Measurements from ENCODE around the gene SLC2A1.

SLC2A1 gene

DNA sequence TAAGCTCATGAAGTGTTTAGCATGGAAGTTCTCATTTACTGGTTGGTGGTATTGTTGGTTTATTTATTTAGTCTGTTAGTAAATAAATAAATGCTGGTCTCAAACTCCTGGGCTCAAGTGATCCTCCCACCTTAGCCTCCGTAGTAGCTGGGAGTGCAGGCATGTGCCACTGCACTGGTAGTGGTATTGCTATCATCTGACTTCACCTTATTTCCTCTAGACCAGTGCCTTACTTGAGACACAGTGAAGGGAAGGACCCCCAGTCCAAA is 1.4 kb upstream of the SLC2A1 start:
- no peak for DNase-seq

DNA sequence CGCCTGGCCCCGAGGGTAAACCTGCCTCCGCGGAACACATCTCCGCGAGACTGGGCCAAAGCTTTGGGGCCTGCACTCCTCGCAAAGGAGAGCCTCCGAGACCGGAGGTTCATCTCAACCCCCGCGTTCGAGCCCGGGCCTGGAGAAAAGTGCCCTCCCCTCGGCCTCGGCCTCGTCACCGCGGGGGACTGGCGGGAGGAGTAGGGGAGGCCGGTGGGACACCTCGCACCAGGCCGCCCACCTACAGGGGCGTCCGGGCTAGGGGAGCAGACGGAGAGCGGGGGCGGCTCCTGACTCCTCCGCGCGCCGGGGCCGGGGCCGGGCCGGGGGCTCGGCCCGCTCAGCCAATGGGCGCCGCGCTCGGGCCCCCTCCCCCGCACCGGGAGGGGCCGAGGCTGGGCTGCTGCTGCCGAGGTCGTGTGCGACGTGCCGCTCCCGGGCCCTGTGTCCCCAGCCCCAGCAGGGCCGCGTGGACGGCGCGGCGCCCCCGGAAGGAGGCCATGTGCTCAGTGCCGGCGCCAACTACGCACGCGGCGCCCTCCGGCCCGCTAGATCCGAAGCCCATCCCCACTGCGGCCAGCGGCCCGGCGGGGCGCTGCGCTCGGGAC is 684 bp downstream of the SLC2A1 start:
- DNase-seq = peak; percentile 42

DNA sequence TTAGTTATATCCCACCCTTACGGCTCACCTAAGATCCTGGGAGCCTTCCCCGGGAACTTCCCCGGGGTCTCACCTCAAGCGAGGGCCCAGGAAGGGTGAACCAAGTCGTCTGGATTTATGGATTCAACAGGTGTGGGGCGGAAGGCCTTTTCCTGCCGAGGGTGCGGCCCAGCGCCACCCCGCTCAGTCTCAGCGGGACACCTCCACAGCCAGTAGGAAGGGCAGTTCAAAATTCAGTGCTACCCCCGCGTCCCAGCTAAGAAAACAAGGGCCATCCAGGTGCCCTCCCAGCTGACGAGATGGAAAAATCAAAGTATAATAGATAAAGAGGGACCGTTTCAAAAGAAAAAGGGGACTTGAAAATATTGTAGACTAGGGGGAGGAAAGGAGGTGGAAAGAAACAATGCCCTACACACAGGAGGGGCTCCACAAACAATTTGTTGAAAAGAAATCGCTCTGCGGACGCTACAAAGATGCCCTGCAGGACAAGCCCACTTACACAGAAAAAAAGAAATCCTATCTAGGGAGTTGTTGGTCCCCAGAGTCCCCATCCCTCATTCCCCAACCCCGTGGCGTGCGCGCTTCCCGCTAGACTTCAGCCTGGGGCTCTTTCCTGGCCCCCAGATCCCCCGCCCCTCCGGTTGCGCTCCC is 1.3 kb downstream of the SLC2A1 start:
- DNase-seq = no peak

DNA sequence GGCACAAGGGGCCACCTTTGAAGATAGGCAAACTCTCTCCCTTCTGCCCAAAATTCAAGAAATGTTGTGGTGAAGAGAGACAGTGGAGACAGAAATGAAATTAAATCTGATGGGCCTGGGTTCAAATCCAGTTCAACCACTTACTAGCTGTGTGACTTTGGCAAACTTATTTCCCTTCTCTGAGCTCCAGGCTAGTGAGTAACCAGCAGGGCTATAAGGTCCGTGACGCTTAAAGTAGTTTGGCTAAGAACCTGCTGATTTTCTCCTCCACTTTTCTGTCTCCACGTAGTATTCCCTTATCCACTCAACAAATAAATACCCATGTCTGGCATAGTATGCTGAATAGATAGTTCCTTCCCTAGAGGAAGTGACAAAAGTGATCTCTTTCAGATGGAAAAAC is 1.9 kb downstream of the SLC2A1 start:
- DNase-seq = no peak

DNA sequence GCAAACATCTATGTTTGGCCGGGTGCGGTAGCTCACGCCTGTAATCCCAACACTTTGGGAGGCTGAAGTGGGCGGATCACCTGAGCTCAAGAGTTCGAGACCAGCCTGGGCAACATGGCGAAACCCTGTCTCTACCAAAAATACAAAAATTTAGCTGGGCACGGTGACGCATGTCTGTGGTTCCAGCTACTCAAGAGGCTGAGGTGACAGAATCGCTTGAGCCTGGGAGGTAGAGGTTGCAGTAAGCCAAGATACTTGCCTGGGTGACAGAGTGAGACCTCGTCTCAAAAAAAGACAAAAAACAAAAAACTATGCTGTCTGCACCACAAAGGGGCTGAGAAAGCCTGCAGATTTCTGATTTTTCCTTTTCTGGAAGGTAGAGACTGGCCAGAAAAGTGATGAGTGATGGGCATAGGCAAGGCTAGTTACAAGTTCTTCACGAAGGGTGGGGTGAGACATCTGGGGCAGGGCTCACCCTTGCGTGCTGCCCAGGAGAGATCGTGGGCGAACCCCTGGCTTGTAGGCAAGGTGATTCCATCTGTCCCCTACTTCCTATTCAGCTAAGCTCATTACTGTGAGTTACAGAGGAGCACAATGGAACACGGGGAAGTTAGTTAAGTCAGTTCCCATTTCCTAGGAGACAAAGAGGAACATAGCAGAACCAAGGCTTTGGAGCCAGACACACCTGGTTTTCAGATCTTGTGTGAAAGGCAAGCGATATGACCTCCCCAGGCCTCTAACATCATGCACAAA is 3.2 kb downstream of the SLC2A1 start:
- peak; percentile 29 for DNase-seq

DNA sequence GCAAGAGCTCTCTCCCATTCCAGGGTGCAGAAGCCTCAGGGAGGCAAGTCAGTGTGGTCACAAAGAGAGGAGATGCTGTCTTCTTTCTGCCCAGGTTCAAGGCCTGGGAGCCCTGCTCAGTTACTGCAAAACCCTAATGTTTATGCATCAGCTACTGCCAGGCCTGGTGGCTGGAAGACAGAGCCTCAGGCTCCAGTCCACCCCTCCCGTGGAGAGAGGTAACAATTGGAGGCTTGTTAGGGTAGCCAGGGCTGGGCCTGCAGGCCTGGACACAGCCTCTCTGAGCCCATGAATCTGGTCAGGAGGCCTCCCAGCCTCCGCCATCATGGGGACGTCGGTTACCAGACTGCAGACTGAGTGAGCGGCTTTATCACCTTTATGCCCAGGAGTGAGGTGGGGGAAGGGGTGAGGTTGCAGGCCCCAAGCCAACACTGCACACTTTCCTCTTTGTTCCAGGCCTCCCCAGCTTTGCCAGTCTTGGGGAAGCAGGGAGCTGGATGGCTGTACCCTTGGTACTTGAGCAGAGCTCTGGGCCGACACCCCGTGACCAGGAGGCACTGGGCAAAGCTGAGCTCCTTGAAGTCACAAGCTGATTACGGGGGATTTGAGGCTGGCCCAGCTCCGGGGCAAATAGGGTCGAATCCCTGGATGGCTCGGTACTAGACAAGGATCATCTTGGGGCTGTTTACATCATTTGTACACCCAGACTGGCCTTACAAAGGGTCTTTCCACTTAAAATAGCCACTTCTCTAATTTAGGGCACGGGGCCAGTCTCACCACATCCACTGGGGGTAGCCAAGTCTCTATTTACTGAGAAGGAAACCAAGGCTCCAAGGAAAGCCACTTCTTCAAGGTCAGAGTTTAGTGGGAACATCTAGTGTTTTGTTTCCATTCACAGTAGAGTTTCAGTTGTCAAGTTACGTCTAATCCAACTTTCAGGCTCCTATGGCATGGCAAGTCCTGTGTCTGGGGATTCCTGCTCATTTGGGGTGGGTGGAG is 5.2 kb downstream of the SLC2A1 start:
- no peak for DNase-seq

DNA sequence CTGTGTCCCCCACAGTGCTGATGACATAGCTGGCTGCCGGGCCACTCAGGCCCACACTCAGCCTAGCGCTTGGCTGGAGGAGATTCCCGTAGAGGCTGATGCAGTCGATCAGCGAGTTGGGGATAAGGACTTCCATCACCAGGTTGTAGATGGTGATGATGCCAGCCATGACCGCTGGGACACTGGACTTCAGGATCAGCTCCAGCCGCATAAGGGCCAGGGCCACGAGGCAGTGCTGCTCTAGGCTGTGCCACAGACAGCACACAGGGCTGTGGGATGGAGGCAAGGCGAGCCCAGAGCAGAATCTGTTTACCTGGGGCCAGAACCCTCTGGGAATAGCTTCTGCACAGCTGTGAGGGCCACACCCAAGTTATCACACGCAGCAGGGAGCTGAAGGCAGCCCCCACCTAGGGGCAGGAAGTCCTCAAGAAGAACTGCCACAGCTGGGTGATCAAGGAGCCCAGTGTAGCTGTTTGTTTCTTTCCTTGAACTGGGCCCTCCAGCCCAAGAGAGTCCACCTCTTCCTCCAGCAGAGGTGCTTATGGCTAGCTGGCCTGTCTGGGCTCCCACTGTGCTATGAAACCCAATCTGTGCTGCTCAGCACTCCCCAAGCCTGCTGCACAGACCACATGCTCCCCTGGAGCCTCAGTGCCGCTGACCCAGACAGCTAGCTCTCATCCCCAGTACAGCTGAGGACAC is 6.2 kb downstream of the SLC2A1 start:
- peak; percentile 41 for DNase-seq

DNA sequence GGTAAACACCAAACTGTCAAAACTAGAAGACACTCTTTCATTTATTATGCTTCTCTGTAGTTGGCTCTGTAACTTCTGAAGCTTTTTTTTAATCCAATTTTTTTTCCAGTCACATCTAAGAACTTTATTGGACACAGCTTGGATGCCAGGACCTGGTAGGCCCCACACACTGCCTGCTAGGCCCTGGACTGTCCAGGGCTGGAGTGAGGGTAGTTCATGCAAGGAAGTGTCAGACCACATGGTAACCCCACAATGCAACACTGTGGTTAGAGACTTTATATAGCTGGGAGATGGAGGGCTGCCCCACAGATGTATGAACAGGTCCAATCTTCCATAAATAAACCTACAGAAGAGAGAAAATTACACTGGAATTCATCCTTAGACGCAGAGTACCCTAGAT is 7.1 kb downstream of the SLC2A1 start:
- DNase-seq = no peak

DNA sequence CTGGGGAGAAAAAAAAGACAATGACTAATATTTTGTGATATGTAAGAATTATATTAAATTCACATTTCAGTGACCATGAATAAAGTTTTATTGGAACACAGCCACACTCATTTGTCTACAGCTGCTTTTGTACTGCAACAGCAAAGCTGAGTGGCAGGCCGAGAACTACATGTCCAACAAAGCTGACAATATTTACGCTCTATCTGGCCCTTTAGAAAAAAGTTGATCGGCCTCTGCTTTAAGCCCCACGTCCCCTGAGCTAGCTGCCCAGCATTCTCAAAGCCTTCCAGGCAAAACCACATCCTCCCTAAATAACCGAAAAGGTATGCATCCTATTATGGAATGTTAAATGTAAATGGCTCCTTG is 8.6 kb downstream of the SLC2A1 start:
- no peak for DNase-seq

DNA sequence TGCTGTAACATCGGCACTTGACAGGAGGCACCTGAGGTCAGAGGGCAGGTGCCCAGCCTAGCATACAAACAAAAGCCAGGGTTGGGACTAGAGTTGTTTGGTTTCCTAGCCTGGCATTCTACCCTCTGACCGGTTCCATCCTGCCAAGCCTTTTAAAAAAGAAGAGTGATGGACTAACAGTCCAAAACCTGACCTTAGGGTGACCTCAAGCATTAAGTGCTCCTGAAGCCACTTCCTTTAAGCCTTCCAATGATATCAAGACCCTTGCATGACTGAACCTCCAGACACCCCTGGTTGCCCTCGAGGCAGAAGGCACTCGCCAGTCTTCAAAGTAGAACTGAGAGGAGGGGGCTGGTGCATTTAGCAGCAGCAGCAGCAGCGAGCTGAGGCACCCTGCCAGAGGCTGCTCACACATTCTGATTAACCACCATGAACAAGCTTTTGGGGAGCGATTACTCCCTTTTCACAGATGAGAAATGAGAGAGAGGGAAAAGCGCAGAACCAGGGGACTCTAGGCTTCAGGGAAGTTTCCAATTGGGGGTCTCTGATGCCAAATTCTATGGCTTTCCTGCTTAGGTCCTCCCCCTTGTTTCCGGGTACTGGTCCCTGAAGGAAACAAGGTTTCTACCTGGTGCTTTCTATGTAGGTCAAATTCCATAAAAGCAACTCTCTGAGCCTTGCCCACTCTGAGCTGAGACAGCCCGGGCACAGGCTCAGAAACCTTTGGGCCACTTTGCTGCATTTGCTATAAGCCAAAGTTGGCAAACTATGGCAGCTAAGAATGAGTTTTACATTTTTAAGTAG is 9.2 kb downstream of the SLC2A1 start:
- no peak for DNase-seq

DNA sequence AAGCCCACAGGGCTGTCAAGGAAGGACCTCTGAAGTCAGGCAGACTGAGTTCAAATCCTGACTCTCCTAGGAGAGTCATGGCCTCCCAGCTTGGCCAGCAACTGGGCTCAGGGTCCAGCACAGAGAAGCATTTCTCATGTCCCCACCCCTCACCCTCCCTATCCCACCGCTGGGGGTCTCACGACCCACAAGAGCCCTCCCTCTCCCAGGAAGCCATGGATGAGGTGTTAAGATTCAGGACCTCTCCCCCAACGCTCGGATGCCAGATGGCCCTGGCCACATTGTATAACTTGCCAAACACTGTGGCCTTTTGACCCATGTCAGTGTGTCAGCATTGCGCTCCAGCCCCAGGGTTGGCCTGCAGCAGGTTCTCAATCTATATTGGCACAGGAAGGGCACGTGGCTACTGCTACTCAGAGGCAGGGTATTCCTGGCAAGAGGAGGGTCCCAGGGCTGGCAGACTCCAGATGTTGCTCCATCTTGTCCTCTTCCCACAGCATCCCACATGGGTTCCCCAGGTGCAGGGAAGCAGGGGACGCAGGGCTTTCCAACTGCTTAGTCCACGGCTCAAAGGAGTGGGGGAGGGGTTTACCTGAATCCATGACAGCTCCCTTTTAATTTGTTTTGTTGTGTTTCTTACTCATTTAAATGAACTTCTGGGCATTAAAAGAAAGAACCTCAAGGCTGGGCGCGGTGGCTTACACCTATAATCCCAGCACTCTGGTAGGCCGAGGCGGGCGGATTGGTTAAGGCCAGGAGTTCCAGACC is 10.5 kb downstream of the SLC2A1 start:
- DNase-seq = no peak

DNA sequence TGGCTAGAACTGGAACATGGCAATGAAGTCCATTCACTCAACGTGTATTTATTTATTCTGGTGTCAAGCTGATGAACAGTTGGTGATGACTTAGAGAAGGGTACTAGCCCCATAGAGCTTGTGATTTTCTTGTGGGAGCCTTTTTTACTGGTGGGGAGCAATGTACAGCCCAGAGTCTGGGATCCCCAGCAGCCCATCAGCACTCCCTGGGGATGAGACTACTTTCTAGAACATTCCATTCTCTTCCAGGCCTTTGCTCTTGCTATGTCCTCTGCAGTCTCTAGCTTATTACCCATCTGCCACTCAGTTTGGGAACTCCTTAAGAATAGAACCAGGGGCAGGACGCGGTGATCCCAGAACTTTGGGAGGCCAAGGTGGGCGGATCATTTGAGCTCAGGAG is 11.6 kb downstream of the SLC2A1 start:
- no peak for DNase-seq

DNA sequence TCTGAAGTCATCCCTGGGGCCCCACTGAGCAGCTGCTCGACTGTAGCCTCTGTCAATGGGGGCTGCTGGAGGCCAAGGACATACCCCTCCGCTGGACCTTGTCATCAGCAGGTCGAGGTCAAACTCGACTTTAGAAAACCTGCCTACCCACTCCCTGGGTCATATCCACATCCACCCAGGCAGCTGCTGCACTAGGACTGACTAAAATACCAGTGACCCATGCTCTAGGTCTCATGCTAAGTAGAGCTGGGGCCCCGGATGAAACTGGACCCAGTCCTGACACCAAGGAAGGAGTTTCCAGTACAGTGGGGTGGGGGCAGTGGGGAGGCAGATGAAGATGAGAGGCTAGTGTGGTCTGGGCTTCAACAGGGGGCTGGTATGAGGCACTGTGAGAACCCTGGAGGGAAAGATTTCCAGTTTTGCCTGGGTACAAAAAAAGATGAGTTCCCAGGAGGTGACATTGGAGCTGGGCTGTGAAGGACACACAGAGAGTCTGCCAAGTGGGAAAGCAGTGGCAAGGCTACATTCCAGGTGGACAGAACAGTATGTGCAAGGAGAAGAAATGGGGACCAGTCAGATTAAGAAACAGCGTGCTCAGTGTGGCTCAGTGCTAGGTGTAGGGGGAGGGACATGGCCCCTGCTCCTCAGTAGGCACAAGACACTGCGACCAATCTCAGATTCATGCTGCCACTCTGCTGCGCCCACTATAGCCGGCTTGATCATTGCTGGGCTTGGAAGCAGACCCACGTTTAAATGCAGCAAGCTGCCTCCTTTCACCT is 12.4 kb downstream of the SLC2A1 start:
- DNase-seq = no peak

DNA sequence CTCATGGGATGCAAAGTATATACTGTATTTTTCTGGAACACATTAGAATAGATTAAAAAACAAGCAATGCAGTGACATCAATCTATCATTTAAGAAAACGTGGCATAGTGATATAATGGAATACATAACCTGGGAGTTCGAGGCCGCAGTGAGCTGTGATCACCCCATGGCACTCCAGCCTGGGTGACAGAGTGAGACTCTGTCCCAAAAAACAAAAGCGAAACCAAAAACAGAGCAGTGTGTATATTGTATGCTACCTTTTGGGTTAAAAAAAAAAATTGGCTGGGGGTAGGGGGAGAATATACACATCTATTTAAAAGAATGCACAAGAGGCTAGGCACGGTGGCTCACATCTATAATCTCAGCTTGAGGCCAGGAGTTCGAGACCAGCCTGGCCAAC is 13.5 kb downstream of the SLC2A1 start:
- no peak for DNase-seq

DNA sequence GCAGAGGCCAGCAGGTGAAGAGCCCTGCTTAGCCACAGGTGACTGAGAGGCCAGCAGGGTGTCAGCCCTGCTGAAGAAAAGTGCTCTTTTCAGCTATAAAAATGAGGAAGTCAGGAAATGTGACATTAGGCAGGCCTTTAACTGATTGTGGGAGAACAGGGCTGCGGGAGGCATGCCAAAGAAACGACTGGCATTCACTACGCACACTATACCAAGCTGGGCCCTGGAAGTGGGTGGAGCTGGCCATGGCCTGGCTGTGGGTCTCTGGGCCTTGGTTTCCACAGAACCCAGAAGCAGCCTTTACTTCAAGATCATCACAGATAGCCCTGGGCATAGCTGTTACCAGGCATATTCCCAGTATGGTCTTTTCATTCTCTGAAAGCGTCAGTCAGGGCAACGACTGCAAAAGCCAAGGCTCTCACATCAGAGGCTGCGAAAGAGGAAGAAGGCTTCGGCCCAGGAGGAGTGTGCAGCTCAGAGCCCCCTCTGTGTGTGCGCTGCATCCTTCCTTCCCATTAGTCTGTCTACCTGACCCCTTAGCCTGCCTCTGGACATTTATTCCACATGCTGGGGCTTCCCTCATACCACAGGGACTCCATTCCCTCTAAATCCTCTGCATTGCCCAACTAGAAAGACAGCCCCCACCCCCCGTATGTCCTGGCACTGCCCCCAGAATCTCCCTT is 14.3 kb downstream of the SLC2A1 start:
- DNase-seq = no peak

DNA sequence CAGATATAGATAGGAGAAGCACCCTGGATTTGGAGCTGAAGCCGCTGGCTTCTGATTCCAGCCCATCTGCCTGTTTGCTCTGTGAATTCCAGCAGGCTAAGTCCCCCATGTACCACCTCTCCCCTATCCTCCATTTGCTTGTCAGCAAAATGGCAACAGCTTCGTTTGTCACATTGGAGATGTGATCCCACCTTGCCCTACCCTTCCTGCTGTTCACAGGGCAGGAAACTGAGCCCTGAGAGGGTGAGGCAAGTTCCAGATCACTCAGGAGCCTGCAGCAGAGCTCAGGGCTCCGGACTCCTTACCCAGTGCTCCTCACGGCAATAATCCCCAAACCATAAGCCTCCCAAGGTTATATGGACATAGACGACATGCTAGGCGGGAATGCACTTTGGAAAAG is 14.9 kb downstream of the SLC2A1 start:
- no peak for DNase-seq

DNA sequence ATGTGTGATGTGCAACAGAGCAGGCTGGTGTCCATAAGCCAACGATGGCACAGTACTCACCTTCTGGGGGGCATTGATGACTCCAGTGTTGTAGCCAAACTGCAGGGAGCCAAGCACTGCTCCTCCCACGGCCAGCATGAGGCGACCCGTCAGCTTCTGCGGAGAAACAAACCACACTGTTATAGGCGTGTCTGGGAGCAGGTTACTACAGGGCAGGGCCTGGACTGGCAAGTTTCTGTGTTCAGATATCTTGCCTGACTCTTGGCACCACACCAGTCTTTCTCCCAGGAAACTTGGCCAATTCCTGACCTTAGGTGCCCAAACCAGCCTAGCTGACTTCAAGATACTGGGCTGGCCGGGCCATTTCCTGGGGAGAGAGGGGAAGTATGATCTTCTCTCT is 15.5 kb downstream of the SLC2A1 start:
- no peak for DNase-seq

DNA sequence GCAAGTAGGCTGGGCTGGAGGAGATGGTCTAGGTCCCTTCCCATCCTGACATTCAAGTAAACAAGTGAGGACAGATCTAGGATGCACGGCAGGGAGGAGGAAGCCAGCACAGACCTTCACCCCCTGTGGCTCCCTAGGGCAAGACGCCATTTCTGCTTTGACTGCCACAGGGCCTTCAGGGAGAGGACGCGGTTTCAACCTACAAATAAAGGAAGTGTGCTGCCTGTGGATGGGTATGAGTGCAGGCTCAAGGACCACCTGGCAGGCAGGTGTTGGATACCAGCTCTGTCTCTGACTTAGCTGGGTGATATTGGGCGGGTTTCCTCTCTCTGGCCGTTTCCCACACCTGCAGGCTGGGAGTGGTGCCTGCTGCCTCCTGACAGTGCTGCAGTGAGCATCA is 16.2 kb downstream of the SLC2A1 start:
- no peak for DNase-seq

DNA sequence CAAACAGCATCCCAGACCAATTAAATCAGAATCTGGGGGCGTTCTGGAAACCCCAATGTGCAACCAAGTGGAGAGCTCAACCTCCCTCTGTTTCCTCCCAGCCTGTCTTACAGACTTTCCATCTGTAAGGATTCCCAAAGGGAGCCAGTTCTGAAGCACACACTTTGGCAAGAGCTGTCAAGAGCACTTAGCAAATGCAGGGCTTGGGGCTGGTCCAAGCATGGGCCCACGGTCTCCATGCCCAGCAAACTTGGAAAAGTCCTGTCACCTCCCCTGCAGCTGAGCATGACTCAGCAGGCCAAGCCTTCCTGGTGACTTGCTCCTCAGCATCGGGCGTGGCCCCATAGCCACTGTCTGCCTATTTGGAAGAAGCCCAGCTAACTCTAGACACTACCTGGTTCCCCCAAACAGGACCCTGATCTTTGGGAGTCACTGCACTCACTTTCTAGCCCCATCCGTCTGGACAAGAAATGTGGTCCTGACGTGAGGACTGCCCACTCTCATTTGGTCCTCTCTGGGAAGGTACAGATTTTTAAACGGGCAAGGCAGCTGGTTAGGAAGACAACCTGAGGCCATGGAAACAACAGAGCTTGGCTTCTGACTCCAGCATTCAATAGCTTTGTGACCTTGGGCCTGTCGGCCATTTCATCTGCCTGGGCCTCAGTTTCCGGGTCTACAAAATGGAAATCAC is 16.9 kb downstream of the SLC2A1 start:
- no peak for DNase-seq
